ENCODE measurements around the gene CPSF4L. TPM values are rescaled to one million over a fixed set of nuclear protein-coding genes. Genes with fewer than 3 reads are reported as not detected.
A peak's percentile ranks its signal among the peaks of the same experiment; 100 is the strongest.

The CPSF4L gene
- total RNA-seq, 1 experiment from 2014 or later = not detected

- H3K27me3 ChIP-seq (ENCODE audit: control insufficient read depth, insufficient read depth, low read length) = no peaks in the 10 kb centered on the region
- H3K4me1 ChIP-seq (ENCODE audit: control insufficient read depth, insufficient read depth, low read length) = peaks cover 75% of the 10 kb centered on the region
Measured at GRCh38 chr17:73293031-73293430, 31.4 kb upstream of the CPSF4L start.

GRCh38 chr17:73292031-73292531 is 30.4 kb upstream of the CPSF4L start:
- H3K27me3 ChIP-seq (ENCODE audit: control insufficient read depth, insufficient read depth, low read length) = no peaks in the 10 kb centered on the region
- BruUV-seq (replicated peaks) = no TSS peak
- POLR2A ChIA-PET = no interaction called here
- intact Hi-C loops (cut with micrococcal nuclease; ENCODE audit: unreplicated experiment) (no loop called here), in situ Hi-C loops (cut with HindIII; ENCODE audit: low pct_unique_long_range_greater_than_20kb, low sequenced_read_pairs) (no loop called here)
- no peaks in the 10 kb centered on the region for H3K36me3 ChIP-seq (ENCODE audit: control insufficient read depth, insufficient read depth, low read length)
- H3K4me1 ChIP-seq (ENCODE audit: control insufficient read depth, insufficient read depth, low read length) = peaks cover 76% of the 10 kb centered on the region
- H3K4me3 ChIP-seq (ENCODE audit: low read depth in 2 of 2, low read length in 2 of 2) = peak overlapping the region in 1 of 2 experiments; percentile 15; a peak in 1 of 4 replicates
- DNase-seq (ENCODE audit: low read depth, low spot score) = no peak
- peak overlapping the region; percentile 93 for H3K27ac ChIP-seq (ENCODE audit: low read length)
- CTCF ChIA-PET = interaction anchor here (0.7 to 1.0 kb wide), 3 partner anchors 11 to 20 kb away, joined by 3 read pairs; partner anchors contain the start of gene CDC42EP4
- TF ChIP-seq TCF7L2 (IDR thresholded peaks at IDR 0.05; ENCODE audit: low read depth, low read length) = no peak
- TF ChIP-seq REST (IDR thresholded peaks at IDR 0.05; ENCODE audit: insufficient read depth in 1 of 2, low read depth in 2 of 2, low read length in 1 of 2) = no peak
- no peak for TF ChIP-seq CTCF (IDR thresholded peaks at IDR 0.05)
- no peak for TF ChIP-seq SIN3A (IDR thresholded peaks at IDR 0.05; ENCODE audit: borderline replicate concordance, insufficient read depth, low read depth, low read length)
- no peak for TF ChIP-seq POLR2AphosphoS5 (IDR thresholded peaks at IDR 0.05; ENCODE audit: low read depth, low read length)
- ATAC-seq = peak; percentile 49
- H3K9me3 ChIP-seq (ENCODE audit: control insufficient read depth, insufficient read depth, low read depth, low read length) = no peaks in the 10 kb centered on the region

More at GRCh38 chr17:73293031-73293430, 31.4 kb upstream of the CPSF4L start:
- intact Hi-C loops (cut with micrococcal nuclease; ENCODE audit: unreplicated experiment) = no loop called here
- DNase-seq (ENCODE audit: low read depth, low spot score) = no peak
- H3K27ac ChIP-seq (ENCODE audit: low read length) = peak overlapping the region; percentile 93
- in situ Hi-C loops (cut with HindIII; ENCODE audit: low pct_unique_long_range_greater_than_20kb, low sequenced_read_pairs) = no loop called here
- H3K4me3 ChIP-seq (ENCODE audit: low read depth in 2 of 2, low read length in 2 of 2) = no peak overlapping the region
- TF ChIP-seq POLR2AphosphoS5 (IDR thresholded peaks at IDR 0.05; ENCODE audit: low read depth, low read length) (no peak), REST (IDR thresholded peaks at IDR 0.05; ENCODE audit: insufficient read depth in 1 of 2, low read depth in 2 of 2, low read length in 1 of 2) (no peak), TCF7L2 (IDR thresholded peaks at IDR 0.05; ENCODE audit: low read depth, low read length) (no peak), SIN3A (IDR thresholded peaks at IDR 0.05; ENCODE audit: borderline replicate concordance, insufficient read depth, low read depth, low read length) (no peak), CTCF (IDR thresholded peaks at IDR 0.05) (no peak)
- BruUV-seq (replicated peaks) = no TSS peak
- H3K9me3 ChIP-seq (ENCODE audit: control insufficient read depth, insufficient read depth, low read depth, low read length) = no peaks in the 10 kb centered on the region
- POLR2A ChIA-PET = no interaction called here
- ATAC-seq = no peak; the same call in 1 of the 2 replicates
- CTCF ChIA-PET = no interaction called here
- no peaks in the 10 kb centered on the region for H3K36me3 ChIP-seq (ENCODE audit: control insufficient read depth, insufficient read depth, low read length)

Measured in Panc1 (cell line).